ENCODE results near the gene JAKMIP1.

GRCh38 chr4:6196871-6197270 is 3.5 kb downstream of the JAKMIP1 start:
- TF ChIP-seq CTCF (IDR thresholded peaks at IDR 0.05), result no peak
- TF ChIP-seq POLR2A (IDR thresholded peaks at IDR 0.05), result no peak
